IMR-90 (cell line): Measurements from ENCODE around the gene UMOD. TPM values are rescaled to one million over a fixed set of nuclear protein-coding genes. Genes with fewer than 3 reads are reported as not detected.

Experiments
- ATAC-seq: fragments of 200-7000 bp; cut with Tn5 transposase; 2 replicates; pipeline ENCODE4 v1.9.1; 2020; ENCODE audit warnings: low read depth, mild to moderate bottlenecking, moderate library complexity
- BruUV-seq: library from RNA; stranded (reverse); fragments of 400-500 nt; replicated peaks from 2 replicates; lab custom pipeline; 2021; lab: Mats Ljungman, UMichigan
- CTCF ChIA-PET: fragments of 300-600 bp; formaldehyde crosslinking; extraction: SDS; loops from one replicate; lab custom pipeline; 2021; ENCODE audit warnings: antibody characterized with exemption; lab: Yijun Ruan, JAX
- POLR2A ChIA-PET: fragments of 300-600 bp; sonication (Branson Sonifier 250); formaldehyde crosslinking; loops from one replicate; lab custom pipeline; 2022; ENCODE audit warnings: antibody characterized with exemption; ENCODE audit not compliant: unreplicated experiment; lab: Charles Lee
- DNase-seq: peaks from one replicate; pipeline ENCODE4 v3.0.0; 2013
- H2AFZ ChIP-seq: replicated peaks from 2 replicates; pipeline ENCODE3; 2013; ENCODE audit warnings: low read length, mild to moderate bottlenecking; ENCODE audit not compliant: poor library complexity
- H2AK5ac ChIP-seq: 2 replicates; pipeline ENCODE4 v1.6.1; 2013; ENCODE audit warnings: low read depth, low read length, inconsistent platforms
- H2AK9ac ChIP-seq: replicated peaks from 2 replicates; pipeline ENCODE3; 2013; ENCODE audit warnings: mild to moderate bottlenecking, low read depth, low read length, moderate library complexity; ENCODE audit not compliant: poor library complexity
- H2BK120ac ChIP-seq: 2 replicates; pipeline ENCODE4 v1.6.1; 2013; ENCODE audit warnings: low read depth, low read length, inconsistent platforms
- H2BK15ac ChIP-seq: 3 replicates; pipeline ENCODE4 v1.6.1; 2013; ENCODE audit warnings: low read depth, low read length, inconsistent platforms
- H2BK20ac ChIP-seq: 2 replicates; pipeline ENCODE4 v1.6.1; 2013; ENCODE audit warnings: low read depth, mild to moderate bottlenecking, inconsistent platforms, low read length, moderate library complexity
- H2BK5ac ChIP-seq: 2 replicates; pipeline ENCODE4 v1.6.1; 2013; ENCODE audit warnings: mild to moderate bottlenecking, low read depth, low read length, inconsistent platforms; ENCODE audit not compliant: poor library complexity, severe bottlenecking
- H3K14ac ChIP-seq: replicated peaks from 2 replicates; pipeline ENCODE4 v1.6.1; 2013; ENCODE audit warnings: low read depth, low read length, inconsistent platforms
- H3K18ac ChIP-seq: 2 replicates; pipeline ENCODE4 v1.6.1; 2013; ENCODE audit warnings: low read depth, low read length, control low read depth
- H3K23ac ChIP-seq: 2 replicates; pipeline ENCODE4 v1.6.1; 2013; ENCODE audit warnings: low read depth, low read length, inconsistent platforms
- H3K27ac ChIP-seq: 2 replicates; pipeline ENCODE4 v1.5.1; 2013; ENCODE audit warnings: mild to moderate bottlenecking, control low read depth, low read length; ENCODE audit not compliant: insufficient read depth
- H3K27me3 ChIP-seq: 2 replicates; pipeline ENCODE4 v1.6.1; 2013; ENCODE audit warnings: low read length; ENCODE audit not compliant: control insufficient read depth, insufficient read depth
- H3K36me3 ChIP-seq: 2 replicates; pipeline ENCODE4 v1.6.1; 2013; ENCODE audit warnings: low read length, mixed read lengths; ENCODE audit not compliant: control insufficient read depth, insufficient read depth
- H3K4ac ChIP-seq: 2 replicates; pipeline ENCODE4 v1.6.1; 2013; ENCODE audit warnings: low read depth, low read length, inconsistent platforms
- H3K4me1 ChIP-seq: 2 replicates; pipeline ENCODE4 v1.6.1; 2013; ENCODE audit warnings: low read length, mixed read lengths; ENCODE audit not compliant: control insufficient read depth, insufficient read depth
- H3K4me2 ChIP-seq: 2 replicates; pipeline ENCODE4 v1.6.1; 2013; ENCODE audit warnings: low read depth, mild to moderate bottlenecking, control low read depth, low read length, moderate library complexity
- H3K4me3 ChIP-seq: 2 replicates; pipeline ENCODE4 v1.5.1; 2013; ENCODE audit warnings: low read depth, mild to moderate bottlenecking, control low read depth, low read length, moderate library complexity; ENCODE audit not compliant: insufficient read depth
- H3K56ac ChIP-seq: 2 replicates; pipeline ENCODE4 v1.6.1; 2013; ENCODE audit warnings: low read length, inconsistent platforms; ENCODE audit not compliant: insufficient read depth; ENCODE audit errors: extremely low read depth
- H3K79me1 ChIP-seq, 2 experiments: 2 replicates each; pipeline ENCODE4 v1.6.1; 2013; ENCODE audit warnings: low read length in 2 of 2, inconsistent platforms in 1 of 2, low read depth in 1 of 2
- H3K9ac ChIP-seq: 2 replicates; pipeline ENCODE4 v1.6.1; 2013; ENCODE audit warnings: low read depth, low read length, control low read depth
- H3K9me1 ChIP-seq: 2 replicates; pipeline ENCODE4 v1.6.1; 2013; ENCODE audit warnings: low read length, inconsistent platforms; ENCODE audit not compliant: insufficient read depth
- H3K9me3 ChIP-seq: 2 replicates; pipeline ENCODE4 v1.6.1; 2013; ENCODE audit warnings: low read length; ENCODE audit not compliant: control insufficient read depth, insufficient read depth
- H4K20me1 ChIP-seq: 2 replicates; pipeline ENCODE4 v1.6.1; 2013; ENCODE audit warnings: low read length, inconsistent platforms; ENCODE audit not compliant: insufficient read depth
- H4K5ac ChIP-seq: 2 replicates; pipeline ENCODE4 v1.6.1; 2013; ENCODE audit warnings: mild to moderate bottlenecking, low read depth, low read length, control low read depth
- H4K8ac ChIP-seq, 2 experiments: 2 replicates each; pipeline ENCODE4 v1.6.1; 2013; ENCODE audit warnings: low read depth in 2 of 2, low read length in 2 of 2, control low read depth in 1 of 2, inconsistent platforms in 1 of 2
- H4K91ac ChIP-seq: 2 replicates; pipeline ENCODE4 v1.6.1; 2013; ENCODE audit warnings: low read depth, low read length, inconsistent platforms; ENCODE audit not compliant: insufficient read depth
- BHLHE40 ChIP-seq: fragments of 150-350 bp; IDR thresholded peaks from 2 replicates; pipeline ENCODE4 v1.6.1; 2016; ENCODE audit warnings: mild to moderate bottlenecking, low read depth, low read length
- CEBPB ChIP-seq: IDR thresholded peaks from 2 replicates; pipeline ENCODE4 v1.6.1; 2012; ENCODE audit warnings: low read depth, low read length, improper control_type of control experiment
- CHD1 ChIP-seq: IDR thresholded peaks from 2 replicates; pipeline ENCODE4 v1.6.1; 2012; ENCODE audit warnings: low read depth, low read length, improper control_type of control experiment
- CTCF ChIP-seq: conservative IDR thresholded peaks from 2 replicates; pipeline ENCODE4 v1.5.1; 2012; ENCODE audit warnings: mild to moderate bottlenecking, low read depth, low read length, improper control_type of control experiment
- FOS ChIP-seq: fragments of 150-350 bp; IDR thresholded peaks from 2 replicates; pipeline ENCODE4 v1.6.1; 2016; ENCODE audit warnings: low read depth, low read length
- MAFK ChIP-seq: IDR thresholded peaks from 2 replicates; pipeline ENCODE4 v1.6.1; 2012; ENCODE audit warnings: low read depth, low read length, improper control_type of control experiment
- MAZ ChIP-seq: IDR thresholded peaks from 2 replicates; pipeline ENCODE4 v1.6.1; 2012; ENCODE audit warnings: low read depth, mild to moderate bottlenecking, low read length, improper control_type of control experiment, moderate library complexity, borderline replicate concordance
- NFE2L2 ChIP-seq: fragments of 150-350 bp; IDR thresholded peaks from 2 replicates; pipeline ENCODE4 v1.6.1; 2016; ENCODE audit warnings: low read depth, mild to moderate bottlenecking, low read length
- POLR2A ChIP-seq: IDR thresholded peaks from 2 replicates; pipeline ENCODE4 v1.6.1; 2012; ENCODE audit warnings: mild to moderate bottlenecking, low read depth, low read length
- RAD21 ChIP-seq: IDR thresholded peaks from 2 replicates; pipeline ENCODE4 v1.6.1; 2012; ENCODE audit warnings: low read length, improper control_type of control experiment
- RCOR1 ChIP-seq: IDR thresholded peaks from 2 replicates; pipeline ENCODE4 v1.6.1; 2012; ENCODE audit warnings: mild to moderate bottlenecking, low read length, improper control_type of control experiment; ENCODE audit not compliant: insufficient replicate concordance
- SMC3 ChIP-seq: fragments of 150-350 bp; IDR thresholded peaks from 2 replicates; pipeline ENCODE4 v1.6.1; 2016; ENCODE audit warnings: low read depth, mild to moderate bottlenecking, antibody characterized with exemption, low read length, moderate library complexity
- WGBS, 2 experiments: methylation state at CpG; one replicate each; pipeline versions ENCODE4 v1.1.5 to v1.1.7; 2013; ENCODE audit warnings: missing lambda C conversion rate in 2 of 2; ENCODE audit not compliant: insufficient read length in 1 of 2; ENCODE audit errors: extremely low coverage in 2 of 2; 5-methylcytosine and 5-hydroxymethylcytosine counted together
- dilution Hi-C: fragments of 300-500 bp; cut with HindIII; formaldehyde crosslinking; loops from one replicate; pipeline ENCODE4 v1.14.3; 2018; ENCODE audit warnings: low sequenced_read_pairs; ENCODE audit not compliant: unreplicated experiment
- in situ Hi-C: fragments of 300-500 bp; cut with MboI; formaldehyde crosslinking; loops from 3 replicates; pipeline ENCODE4 v1.14.3; 2019; ENCODE audit warnings: low sequenced_read_pairs, inconsistent platforms, mixed read lengths
- intact Hi-C: fragments of 100-400 bp; cut with micrococcal nuclease; formaldehyde crosslinking; loops from 2 replicates; pipeline ENCODE4 v1.10.0; 2022
- polyA plus RNA-seq, 3 experiments: library from polyadenylated mRNA; depleted of rRNA; stranded (reverse); fragments of >200 nt; gene quantifications; 2 replicates each; pipeline ENCODE4 v1.2.3, GENCODE V29; 2012; ENCODE audit warnings: low replicate concordance in 1 of 3
- total RNA-seq: library from RNA; depleted of rRNA; stranded (reverse); fragments of >200 nt; gene quantifications from 2 replicates; pipeline ENCODE4 v1.2.3, GENCODE V29; 2012

UMOD gene
- total and polyA plus RNA-seq, 2 of the 4 experiments (the other 2 are of a cell fraction), result not detected

GRCh38 chr16:20355114-20355782 is 2.7 kb upstream of the UMOD start:
- H4K91ac ChIP-seq, result no peak overlapping the region
- H3K4me3 ChIP-seq, result no peak overlapping the region
- 46% methylated on average over 3 of the region's 7 CpGs; no CpG with 5 or more reads in 1 of the 2 experiments for WGBS, 2 experiments
- no peak overlapping the region for H2BK5ac ChIP-seq
- no peak overlapping the region for H3K4me2 ChIP-seq
- H4K5ac ChIP-seq, result no peak overlapping the region
- H3K9ac ChIP-seq, result no peak overlapping the region
- no peak overlapping the region for H3K14ac ChIP-seq
- H2BK20ac ChIP-seq, result no peak overlapping the region
- dilution Hi-C loops (no loop called here), in situ Hi-C loops (no loop called here), intact Hi-C loops (no loop called here)
- no peak overlapping the region for H4K8ac ChIP-seq
- no peaks in the 10 kb centered on the region for H3K27me3 ChIP-seq
- BruUV-seq, result no TSS peak
- H3K4me1 ChIP-seq, result no peaks in the 10 kb centered on the region
- no peak overlapping the region for H2AK5ac ChIP-seq
- no peaks in the 10 kb centered on the region for H4K20me1 ChIP-seq
- no peak overlapping the region for H2AK9ac ChIP-seq
- H3K4ac ChIP-seq, result no peak overlapping the region
- CTCF ChIA-PET, result interaction anchor here (0.6 kb wide), 1 partner anchor 10 kb away, joined by 3 read pairs; no protein-coding TSS in a partner anchor
- peaks cover 6% of the 10 kb centered on the region; the same call in 1 of the 2 replicates for H3K9me3 ChIP-seq
- ATAC-seq, result no peak
- no peaks in the 10 kb centered on the region for H3K79me1 ChIP-seq
- TF ChIP-seq MAZ, result no peak
- no peak for TF ChIP-seq SMC3
- no peak for TF ChIP-seq BHLHE40
- no peak for TF ChIP-seq MAFK
- TF ChIP-seq RCOR1, result no peak
- TF ChIP-seq CHD1, result no peak
- no peak for TF ChIP-seq NFE2L2
- no peak for TF ChIP-seq POLR2A
- no peak for TF ChIP-seq RAD21
- no peak for TF ChIP-seq CEBPB
- TF ChIP-seq FOS, result no peak
- TF ChIP-seq CTCF, result no peak
- POLR2A ChIA-PET, result no interaction called here
- no peaks in the 10 kb centered on the region for H3K9me1 ChIP-seq
- H2BK120ac ChIP-seq, result no peak overlapping the region
- H2AFZ ChIP-seq, result no peak overlapping the region
- no peak for DNase-seq
- H2BK15ac ChIP-seq, result no peak overlapping the region
- no peak overlapping the region for H3K27ac ChIP-seq
- H3K18ac ChIP-seq, result no peak overlapping the region
- no peak overlapping the region for H3K56ac ChIP-seq
- H3K23ac ChIP-seq, result no peak overlapping the region
- no peaks in the 10 kb centered on the region for H3K36me3 ChIP-seq
